Neutrophil (primary cell): ENCODE measurements around the gene PFKFB3.

ENCODE experiments used
- H3K27ac ChIP-seq: fragments of 200-600 bp; sonication (generic); 2 replicates; pipeline ENCODE4 v1.5.1; 2016; ENCODE audit warnings: mild to moderate bottlenecking, moderate library complexity
- H3K27me3 ChIP-seq: fragments of 200-600 bp; sonication (generic); 2 replicates; pipeline ENCODE4 v1.6.0; 2016; ENCODE audit warnings: mild to moderate bottlenecking
- H3K36me3 ChIP-seq: fragments of 200-600 bp; sonication (generic); 2 replicates; pipeline ENCODE4 v1.5.1; 2017
- H3K4me1 ChIP-seq, 2 experiments: fragments of 200-600 bp in 1 of 2; sonication (generic) in 1 of 2; 1 replicate in 1 of 2; 2 replicates in 1 of 2; pipeline versions ENCODE4 v1.5.1 to v1.6.1; 2013 to 2016; ENCODE audit warnings: low read depth in 1 of 2, low read length in 1 of 2, mild to moderate bottlenecking in 1 of 2, moderate library complexity in 1 of 2; ENCODE audit not compliant: control insufficient read depth in 1 of 2, insufficient read depth in 1 of 2
- H3K4me3 ChIP-seq, 2 experiments: fragments of 200-600 bp in 1 of 2; sonication (generic) in 1 of 2; 1 replicate in 1 of 2; 2 replicates in 1 of 2; pipeline ENCODE4 v1.5.1; 2013 to 2016; ENCODE audit warnings: low read depth in 1 of 2, low read length in 1 of 2, mild to moderate bottlenecking in 1 of 2, moderate library complexity in 1 of 2
- H3K9me3 ChIP-seq: fragments of 200-600 bp; sonication (generic); 2 replicates; pipeline ENCODE4 v1.5.1; 2016
- CTCF ChIP-seq: fragments of 200-600 bp; sonication (generic); IDR thresholded peaks from 2 replicates; pipeline ENCODE4 v1.5.1; 2016; ENCODE audit warnings: antibody characterized with exemption

The PFKFB3 gene

GRCh38 chr10:6272126-6272525, 69.4 kb downstream of the PFKFB3 start:
- no peaks in the 10 kb centered on the region for H3K9me3 ChIP-seq
- TF ChIP-seq CTCF = no peak
- H3K27ac ChIP-seq = peak overlapping the region; percentile 92
- no peak overlapping the region for H3K4me3 ChIP-seq
- no peaks in the 10 kb centered on the region for H3K27me3 ChIP-seq
- H3K4me1 ChIP-seq = peaks cover 82 to 93% of the 10 kb centered on the region in 2 experiments
- H3K36me3 ChIP-seq = no peaks in the 10 kb centered on the region

GRCh38 chr10:6273351-6273750, 70.6 kb downstream of the PFKFB3 start:
- peak overlapping the region; percentile 91 for H3K27ac ChIP-seq
- TF ChIP-seq CTCF = no peak
- H3K9me3 ChIP-seq = no peaks in the 10 kb centered on the region
- H3K4me1 ChIP-seq = peaks cover 75 to 85% of the 10 kb centered on the region in 2 experiments
- H3K36me3 ChIP-seq = no peaks in the 10 kb centered on the region
- no peak overlapping the region for H3K4me3 ChIP-seq
- H3K27me3 ChIP-seq = no peaks in the 10 kb centered on the region

- Histone ChIP-seq H3K27ac (peak overlapping the region; percentile 91), H3K36me3 (no peaks in the 10 kb centered on the region), H3K9me3 (no peaks in the 10 kb centered on the region), H3K4me3 (no peak overlapping the region), H3K27me3 (no peaks in the 10 kb centered on the region), H3K4me1 (peaks cover 68 to 78% of the 10 kb centered on the region in 2 experiments)
- no peak for TF ChIP-seq CTCF
Observed at GRCh38 chr10:6274040-6274439, 71.3 kb downstream of the PFKFB3 start.

- H3K27ac ChIP-seq = peak overlapping the region; percentile 91
- no peaks in the 10 kb centered on the region for H3K9me3 ChIP-seq
- peak overlapping the region; percentile 26 to 37 for H3K4me3 ChIP-seq
- no peaks in the 10 kb centered on the region for H3K27me3 ChIP-seq
- no peak for TF ChIP-seq CTCF
- peaks cover 63 to 74% of the 10 kb centered on the region in 2 experiments for H3K4me1 ChIP-seq
- no peaks in the 10 kb centered on the region for H3K36me3 ChIP-seq
Observed at GRCh38 chr10:6274484-6274883, 71.8 kb downstream of the PFKFB3 start.

- no peaks in the 10 kb centered on the region for H3K9me3 ChIP-seq
- H3K4me3 ChIP-seq = peak overlapping the region; percentile 26 to 37
Observed at GRCh38 chr10:6275022-6275997, 72.6 kb downstream of the PFKFB3 start.

More at GRCh38 chr10:6275022-6275997, 72.6 kb downstream of the PFKFB3 start:
- TF ChIP-seq CTCF = peak; percentile 66
- Histone ChIP-seq H3K27ac (peak overlapping the region; percentile 91), H3K36me3 (no peaks in the 10 kb centered on the region), H3K4me1 (peaks cover 62 to 72% of the 10 kb centered on the region in 2 experiments), H3K27me3 (no peaks in the 10 kb centered on the region)
